Right cardiac atrium (tissue), 5 donors: ENCODE results near the gene SLN. TPM values are rescaled to one million over a fixed set of nuclear protein-coding genes. Genes with fewer than 3 reads are reported as not detected.
A peak's percentile ranks its signal among the peaks of the same experiment; 100 is the strongest.

Source experiments
- ATAC-seq, 2 donors: fragments of 200-7000 bp; cut with Tn5 transposase; one replicate each; pipeline versions ENCODE4 v1.8.0 to v1.9.1; 2020; ENCODE audit warnings: moderate library complexity in 2 of 2, mild to moderate bottlenecking in 1 of 2
- DNase-seq, 3 donors: peaks; one replicate each; pipeline ENCODE4 v3.0.0-alpha.2; 2020
- H3K27ac ChIP-seq: one replicate; pipeline ENCODE4 v1.5.1; 2013; ENCODE audit warnings: mild to moderate bottlenecking, low read length, control low read depth, moderate library complexity
- H3K27me3 ChIP-seq: one replicate; pipeline ENCODE4 v1.6.1; 2013; ENCODE audit not compliant: control insufficient read depth, insufficient read depth
- H3K4me1 ChIP-seq: one replicate; pipeline ENCODE4 v1.6.1; 2013; ENCODE audit warnings: low read length; ENCODE audit not compliant: control insufficient read depth, insufficient read depth
- H3K4me3 ChIP-seq: one replicate; pipeline ENCODE4 v1.5.1; 2013; ENCODE audit warnings: low read length, control low read depth
- H3K9me3 ChIP-seq: one replicate; pipeline ENCODE4 v1.6.1; 2013; ENCODE audit warnings: low read length; ENCODE audit not compliant: control insufficient read depth
- WGBS: extraction: QIAGEN DNeasy Blood & Tissue Kit; methylation state at CpG from one replicate; pipeline ENCODE4 v1.1.7; 2013; 5-methylcytosine and 5-hydroxymethylcytosine counted together
- intact Hi-C, 4 donors: fragments of 100-400 bp; cut with DNase I; formaldehyde crosslinking; loops; one replicate each; pipeline versions ENCODE4 v1.11.0 to v1.14.0; 2022 to 2023
- polyA plus RNA-seq: library from polyadenylated mRNA; stranded (reverse); fragments of 200-250 nt; gene quantifications from one replicate; pipeline ENCODE4 v1.2.3, GENCODE V29; 2013
- total RNA-seq, 4 donors: library from RNA; stranded (reverse); fragmentation: NEBNext Ultra II Directional; extraction: Animal tissue kit (Norgen Biotek cat#: 25700); gene quantifications; one replicate each; pipeline ENCODE4 v1.2.1, GENCODE V29; 2021
- donor health status: healthy with polysubstance abuse.
- donor health status: DM: no; HTN: yes; CAD: no.
- donor health status: DM: no; HTN: no; CAD: no.
- donor health status: DM: no; HTN: yes; CAD: no; lungs with severe emphysema.
- donor health status: DM: yes; HTN: yes; CAD: no.

The SLN gene
- total and polyA plus RNA-seq, 5 donors, result 753 to 2,787 (median 1,807) TPM

DNA sequence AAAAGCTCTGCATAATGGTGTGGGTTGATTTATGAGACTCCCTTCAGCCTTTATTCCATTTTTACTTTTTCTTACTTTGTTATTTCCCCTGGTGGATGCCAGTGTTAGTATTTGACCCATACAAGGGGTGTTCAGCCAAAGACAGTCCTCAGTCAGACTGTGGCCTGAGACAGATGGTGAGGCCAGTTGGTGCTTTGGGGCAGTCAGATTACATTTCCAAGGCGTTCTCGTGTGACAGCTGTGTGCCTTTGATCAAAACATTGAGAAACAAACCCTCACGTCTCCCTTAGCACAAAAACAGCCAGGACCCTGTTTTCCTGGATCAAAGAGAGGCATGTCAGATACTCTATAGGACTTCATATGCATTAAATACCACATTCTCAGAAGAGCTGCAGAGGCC lies 31.3 kb upstream of the SLN start:
- Histone ChIP-seq H3K27me3 (no peaks in the 10 kb centered on the region), H3K4me3 (no peak overlapping the region), H3K4me1 (no peaks in the 10 kb centered on the region), H3K9me3 (no peaks in the 10 kb centered on the region), H3K27ac (no peak overlapping the region)
- no peak for ATAC-seq
- 66% methylated on average over 3 of the region's 3 CpGs for WGBS
- DNase-seq, result no peak
- intact Hi-C loops, result no loop called here

DNA sequence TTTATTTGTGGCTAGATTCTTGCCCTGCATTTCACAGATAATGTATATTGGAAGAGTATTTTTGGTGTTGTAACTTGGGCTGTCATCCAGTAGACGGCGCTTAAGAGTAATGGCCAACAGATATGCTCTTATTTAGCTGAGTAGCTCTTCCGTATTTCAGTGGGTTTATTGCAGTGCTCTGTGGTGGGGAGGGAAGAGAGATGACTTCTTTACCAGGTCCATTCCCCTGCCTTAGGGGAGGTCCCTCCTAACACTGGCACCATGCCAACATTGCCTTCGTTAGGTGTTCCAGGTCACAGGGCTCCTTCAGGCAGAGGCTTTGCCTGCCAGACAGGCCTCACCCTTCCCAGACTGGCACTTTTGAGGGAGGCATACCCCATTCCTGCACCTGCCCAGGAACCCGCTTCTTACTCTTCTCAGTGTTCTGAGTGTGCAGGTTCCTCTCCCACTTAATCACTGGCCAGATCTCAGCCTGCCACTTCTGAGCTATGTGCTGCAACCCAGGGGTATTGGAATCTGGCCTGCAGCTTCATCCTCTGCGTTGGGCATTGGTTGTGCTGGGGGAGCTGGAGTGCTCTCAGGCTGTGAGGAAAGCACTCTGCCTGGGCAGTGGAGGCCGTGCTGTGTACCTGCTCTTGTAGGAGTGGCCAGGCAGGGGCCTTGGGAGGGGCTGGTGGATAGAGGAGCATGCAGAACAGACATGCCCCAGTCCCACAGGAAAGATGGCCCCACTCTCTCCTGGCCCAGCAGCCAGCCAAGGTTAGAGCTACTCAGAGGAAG lies 29.4 kb upstream of the SLN start:
- 45% methylated on average over 7 of the region's 7 CpGs for WGBS
- H3K9me3 ChIP-seq, result no peaks in the 10 kb centered on the region
- ATAC-seq (peak; percentile 35 to 45), DNase-seq (no peak)
- H3K4me3 ChIP-seq, result no peak overlapping the region
- H3K27ac ChIP-seq, result no peak overlapping the region
- no peaks in the 10 kb centered on the region for H3K4me1 ChIP-seq
- intact Hi-C loops, result no loop called here
- no peaks in the 10 kb centered on the region for H3K27me3 ChIP-seq

GRCh38 chr11:107740271-107740670 lies 28.4 kb upstream of the SLN start:
- WGBS, result 87% methylated on average over 4 of the region's 4 CpGs
- ATAC-seq, result no peak
- intact Hi-C loops, result no loop called here

GRCh38 chr11:107736546-107736945 lies 24.7 kb upstream of the SLN start:
- H3K4me1 ChIP-seq, result no peaks in the 10 kb centered on the region
- H3K27me3 ChIP-seq, result no peaks in the 10 kb centered on the region
- DNase-seq, result no peak
- H3K4me3 ChIP-seq, result no peak overlapping the region
- H3K9me3 ChIP-seq, result no peaks in the 10 kb centered on the region
- intact Hi-C loops, result no loop called here
- 34% methylated on average over 1 of the region's 1 CpG for WGBS
- no peak overlapping the region for H3K27ac ChIP-seq
- no peak for ATAC-seq

More at GRCh38 chr11:107740271-107740670, 28.4 kb upstream of the SLN start:
- Histone ChIP-seq H3K4me3 (no peak overlapping the region), H3K9me3 (no peaks in the 10 kb centered on the region), H3K4me1 (no peaks in the 10 kb centered on the region), H3K27me3 (no peaks in the 10 kb centered on the region), H3K27ac (no peak overlapping the region)
- DNase-seq, result no peak

DNA sequence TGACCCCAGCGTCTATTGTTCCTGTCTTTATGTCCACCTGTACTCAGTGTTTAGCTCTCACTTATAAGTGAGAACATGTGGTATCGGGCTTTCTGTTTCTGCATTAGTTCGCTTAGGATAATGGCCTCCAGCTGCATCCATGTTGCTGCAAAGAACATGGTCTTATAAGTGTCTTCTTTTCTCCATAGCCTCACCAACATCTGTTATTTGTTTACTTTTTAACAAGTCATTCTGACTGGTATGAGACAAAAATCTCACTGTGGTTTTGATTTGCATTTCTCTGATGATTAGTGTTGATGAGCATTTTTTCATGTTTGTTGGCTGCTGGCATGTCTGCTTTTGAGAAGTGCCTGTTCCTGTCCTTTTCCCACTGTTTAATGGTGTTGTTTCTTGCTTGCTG lies 21.7 kb upstream of the SLN start:
- intact Hi-C loops, result no loop called here
- H3K9me3 ChIP-seq, result no peaks in the 10 kb centered on the region
- H3K27me3 ChIP-seq, result no peaks in the 10 kb centered on the region
- DNase-seq (no peak), ATAC-seq (no peak)
- no peak overlapping the region for H3K27ac ChIP-seq
- no peak overlapping the region for H3K4me3 ChIP-seq
- 91% methylated on average over 3 of the region's 3 CpGs for WGBS
- H3K4me1 ChIP-seq, result no peaks in the 10 kb centered on the region

GRCh38 chr11:107732689-107733051 lies 20.8 kb upstream of the SLN start:
- ATAC-seq (no peak), DNase-seq (no peak)
- Histone ChIP-seq H3K27ac (no peak overlapping the region), H3K4me3 (no peak overlapping the region), H3K4me1 (no peaks in the 10 kb centered on the region), H3K27me3 (no peaks in the 10 kb centered on the region), H3K9me3 (no peaks in the 10 kb centered on the region)
- intact Hi-C loops, result no loop called here
- WGBS, result 95% methylated on average over 10 of the region's 10 CpGs

- DNase-seq (no peak), ATAC-seq (no peak)
- Histone ChIP-seq H3K9me3 (no peaks in the 10 kb centered on the region), H3K27me3 (no peaks in the 10 kb centered on the region), H3K4me1 (no peaks in the 10 kb centered on the region), H3K4me3 (no peak overlapping the region), H3K27ac (no peak overlapping the region)
- intact Hi-C loops, result no loop called here
- 69% methylated on average over 12 of the region's 12 CpGs for WGBS
These were observed 20.3 kb upstream of the SLN start for GRCh38 chr11:107731941-107732688.

GRCh38 chr11:107722662-107723061 lies 10.8 kb upstream of the SLN start:
- DNase-seq, result no peak
- Histone ChIP-seq H3K27me3 (no peaks in the 10 kb centered on the region), H3K27ac (no peak overlapping the region), H3K4me1 (peaks cover 2% of the 10 kb centered on the region), H3K4me3 (no peak overlapping the region), H3K9me3 (no peaks in the 10 kb centered on the region)
- intact Hi-C loops, result no loop called here
- ATAC-seq, result peak in 1 of 2 donors; percentile 51

DNA sequence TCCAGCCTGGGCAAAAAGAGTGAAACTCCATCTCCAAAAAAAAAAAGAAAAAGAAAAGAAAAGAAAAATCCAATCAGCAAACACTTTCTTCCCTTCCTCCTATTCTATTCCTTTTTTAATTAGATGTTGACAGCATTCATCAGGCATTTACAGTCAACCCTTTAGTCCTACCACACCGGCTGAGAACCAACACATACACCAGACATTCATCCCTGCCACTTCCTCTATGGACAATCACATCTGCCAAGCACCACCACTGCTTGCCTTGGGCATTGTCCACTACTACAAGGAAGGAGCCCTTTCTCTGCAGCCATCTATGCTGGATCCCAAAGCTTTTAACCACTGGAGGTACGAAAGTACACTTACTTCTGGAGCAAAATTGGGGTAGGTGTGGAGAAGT lies 9.4 kb upstream of the SLN start:
- Histone ChIP-seq H3K4me3 (no peak overlapping the region), H3K4me1 (peaks cover 2% of the 10 kb centered on the region), H3K9me3 (no peaks in the 10 kb centered on the region), H3K27me3 (no peaks in the 10 kb centered on the region), H3K27ac (no peak overlapping the region)
- DNase-seq, result no peak
- intact Hi-C loops, result no loop called here
- 85% methylated on average over 2 of the region's 2 CpGs for WGBS
- no peak for ATAC-seq

- ATAC-seq (peak in 1 of 2 donors; percentile 16), DNase-seq (no peak)
- H3K9me3 ChIP-seq, result no peaks in the 10 kb centered on the region
- no peaks in the 10 kb centered on the region for H3K27me3 ChIP-seq
- WGBS, result 21% methylated on average over 2 of the region's 2 CpGs
- no peak overlapping the region for H3K4me3 ChIP-seq
- H3K27ac ChIP-seq, result no peak overlapping the region
- H3K4me1 ChIP-seq, result peaks cover 2% of the 10 kb centered on the region
- intact Hi-C loops, result no loop called here
These were observed 8.5 kb upstream of the SLN start for GRCh38 chr11:107720303-107720774.

DNA sequence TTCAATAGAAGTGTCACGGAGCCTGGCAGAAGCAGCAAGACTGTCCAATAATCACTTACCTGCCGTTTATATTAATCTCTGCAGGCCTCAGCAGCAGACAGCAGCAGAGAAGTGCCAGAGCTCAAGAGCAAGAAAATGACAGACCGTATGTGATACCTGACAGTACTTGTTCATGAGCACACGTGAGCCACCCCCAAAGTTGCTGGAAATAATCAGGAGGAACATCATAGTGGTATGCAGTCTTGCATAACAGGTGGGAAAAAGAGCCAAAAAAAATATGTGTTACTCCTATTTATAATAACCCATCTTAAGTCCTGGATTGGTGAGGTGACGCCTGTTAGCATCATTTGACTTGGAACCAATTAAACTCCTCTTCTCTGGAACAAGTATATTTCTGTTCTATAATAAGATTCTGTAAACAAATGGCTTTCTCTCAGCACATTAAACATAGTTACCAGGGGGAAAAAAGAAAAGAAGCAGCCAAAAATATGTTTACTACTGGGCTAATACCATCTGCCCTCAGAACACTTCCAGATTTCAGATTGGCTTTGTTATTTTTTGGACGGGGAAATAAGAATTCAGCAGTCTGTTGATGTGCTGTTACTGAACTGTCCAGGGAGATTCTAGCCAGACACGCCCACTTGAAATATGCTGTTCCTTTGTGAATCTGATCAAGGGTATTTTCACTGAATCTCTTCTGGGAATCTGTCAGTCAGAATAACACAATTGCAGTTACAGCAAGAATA lies 7.9 kb upstream of the SLN start:
- Histone ChIP-seq H3K27ac (peak overlapping the region; percentile 81), H3K9me3 (no peaks in the 10 kb centered on the region), H3K27me3 (no peaks in the 10 kb centered on the region), H3K4me3 (no peak overlapping the region), H3K4me1 (peaks cover 2% of the 10 kb centered on the region)
- intact Hi-C loops, result no loop called here
- DNase-seq (no peak), ATAC-seq (peak; percentile 29 to 53)
- WGBS, result 42% methylated on average over 7 of the region's 7 CpGs
